CD8-positive, alpha-beta memory T cell (primary cell): Measurements from ENCODE around the gene GSG1L2. TPM values are rescaled to one million over a fixed set of nuclear protein-coding genes. Genes with fewer than 3 reads are reported as not detected.
A peak's percentile ranks its signal among the peaks of the same experiment; 100 is the strongest.

Experiments used
- CTCF ChIA-PET: fragments of 350-600 bp; sonication (Branson Sonifier 250); formaldehyde crosslinking; loops from one replicate; lab custom pipeline; 2021; ENCODE audit warnings: antibody characterized with exemption; lab: Charles Lee
- POLR2A ChIA-PET: fragments of 350-600 bp; sonication (Branson Sonifier 250); formaldehyde crosslinking; loops from one replicate; lab custom pipeline; 2021; ENCODE audit warnings: antibody characterized with exemption; lab: Charles Lee
- DNase-seq, 5 donors: peaks; one replicate each; pipeline versions ENCODE4 v3.0.0 to v3.0.0-alpha.2; 2020 to 2022; ENCODE audit warnings: mixed read lengths in 1 of 5
- H3K27ac ChIP-seq: one replicate; pipeline ENCODE4 v1.7.0; 2013; ENCODE audit warnings: low read depth, mild to moderate bottlenecking, low read length, moderate library complexity
- H3K27me3 ChIP-seq: 2 replicates; pipeline ENCODE4 v1.7.0; 2013; ENCODE audit warnings: low read length, mild to moderate bottlenecking; ENCODE audit not compliant: insufficient read depth, poor library complexity, severe bottlenecking
- H3K36me3 ChIP-seq: 2 replicates; pipeline ENCODE4 v1.7.0; 2013; ENCODE audit warnings: mild to moderate bottlenecking, low read length, moderate library complexity; ENCODE audit not compliant: insufficient read depth
- H3K4me1 ChIP-seq: 2 replicates; pipeline ENCODE4 v1.7.0; 2013; ENCODE audit warnings: mild to moderate bottlenecking, low read length, moderate library complexity; ENCODE audit not compliant: insufficient read depth
- H3K4me3 ChIP-seq: 2 replicates; pipeline ENCODE4 v1.7.0; 2013; ENCODE audit warnings: mild to moderate bottlenecking, low read length
- H3K9me3 ChIP-seq: 2 replicates; pipeline ENCODE4 v1.7.0; 2013; ENCODE audit warnings: mild to moderate bottlenecking, low read length
- H3K27ac Mint-ChIP-seq, 8 donors: one replicate each; pipeline ENCODE4 v1.8.0; 2020 to 2021; ENCODE audit warnings: mixed read lengths in 8 of 8, mild to moderate bottlenecking in 6 of 8, inconsistent platforms in 3 of 8, moderate library complexity in 3 of 8
- H3K27me3 Mint-ChIP-seq, 2 donors: one replicate each; pipeline ENCODE4 v1.8.0; 2020 to 2021; ENCODE audit warnings: mixed read lengths in 2 of 2, mild to moderate bottlenecking in 1 of 2, moderate library complexity in 1 of 2
- H3K36me3 Mint-ChIP-seq, 3 donors: one replicate each; pipeline ENCODE4 v1.8.0; 2020 to 2021; ENCODE audit warnings: mixed read lengths in 3 of 3, inconsistent platforms in 1 of 3, mild to moderate bottlenecking in 1 of 3
- H3K4me1 Mint-ChIP-seq, 3 donors: one replicate each; pipeline ENCODE4 v1.8.0; 2020 to 2021; ENCODE audit warnings: mixed read lengths in 3 of 3, inconsistent platforms in 1 of 3, mild to moderate bottlenecking in 1 of 3
- H3K4me3 Mint-ChIP-seq, 7 donors: one replicate each; pipeline ENCODE4 v1.8.0; 2020 to 2021; ENCODE audit warnings: mixed read lengths in 7 of 7, mild to moderate bottlenecking in 6 of 7, moderate library complexity in 4 of 7, inconsistent platforms in 2 of 7
- H3K9me3 Mint-ChIP-seq, 5 donors: one replicate each; pipeline ENCODE4 v1.8.0; 2020 to 2022; ENCODE audit warnings: mixed read lengths in 5 of 5, mild to moderate bottlenecking in 3 of 5, moderate library complexity in 2 of 5, inconsistent platforms in 1 of 5
- polyA plus RNA-seq: library from polyadenylated mRNA; unstranded; fragments of 300-500 nt; fragmentation: Illumina TruSeq; gene quantifications from one replicate; pipeline ENCODE4 v1.2.3, GENCODE V29; 2021
- total RNA-seq, 2 experiments: library from RNA; stranded (reverse); gene quantifications; one replicate each; pipeline ENCODE4 v1.2.3, GENCODE V29; 2021

The GSG1L2 gene
- total and polyA plus RNA-seq, 3 experiments from 2014 or later, result not detected

DNA sequence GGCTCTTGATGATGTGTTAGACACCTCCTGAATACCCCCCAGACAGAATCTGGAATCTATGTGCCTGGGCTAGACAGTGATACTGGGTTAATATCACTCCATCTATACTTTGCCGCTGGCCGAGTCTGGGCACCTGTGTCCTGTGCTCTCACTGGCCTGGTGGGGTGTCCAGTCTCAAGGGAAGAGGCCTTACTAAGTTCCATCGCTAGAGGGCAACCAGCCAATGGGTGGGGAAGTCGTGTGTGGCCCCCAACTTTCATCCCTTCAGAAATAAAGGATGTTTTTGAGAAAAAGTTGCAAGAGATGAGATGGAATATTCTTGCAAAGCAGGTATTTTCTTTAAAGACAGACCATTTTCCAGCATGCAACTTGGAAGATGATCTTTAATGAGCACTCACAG lies 2.2 kb upstream of the GSG1L2 start:
- H3K27me3 Mint-ChIP-seq, result peaks cover 8 to 36% of the 10 kb centered on the region in 2 donors
- Histone ChIP-seq H3K4me3 (no peak overlapping the region), H3K9me3 (no peaks in the 10 kb centered on the region), H3K27me3 (no peaks in the 10 kb centered on the region), H3K27ac (no peak overlapping the region), H3K36me3 (no peaks in the 10 kb centered on the region), H3K4me1 (no peaks in the 10 kb centered on the region)
- ChIA-PET CTCF (no interaction called here), POLR2A (no interaction called here)
- H3K27ac Mint-ChIP-seq, result no peak overlapping the region
- H3K9me3 Mint-ChIP-seq, result peaks cover 0 to 2% (median 0%) of the 10 kb centered on the region in 5 donors
- H3K4me1 Mint-ChIP-seq, result no peaks in the 10 kb centered on the region
- H3K36me3 Mint-ChIP-seq, result no peaks in the 10 kb centered on the region
- H3K4me3 Mint-ChIP-seq, result no peak overlapping the region
- no peak for DNase-seq

DNA sequence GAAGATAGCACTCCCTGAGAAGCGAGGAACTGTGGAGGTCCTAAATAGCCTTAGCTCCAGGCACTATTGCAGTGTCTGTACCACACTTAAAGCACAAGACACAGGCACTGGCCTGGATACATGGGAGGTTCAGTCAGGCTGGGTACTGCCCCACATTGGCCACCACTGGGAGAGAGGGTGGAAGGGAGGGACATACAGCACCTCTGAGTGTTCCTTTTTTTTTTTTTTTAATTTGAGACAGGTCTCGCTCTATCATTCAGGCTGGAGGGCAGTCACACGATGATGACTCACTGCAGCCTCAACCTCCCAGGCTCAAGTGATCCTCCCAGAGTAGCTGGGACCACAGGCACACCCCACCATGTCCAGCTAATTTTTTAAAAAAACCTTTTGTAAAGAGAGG lies 1.4 kb downstream of the GSG1L2 start:
- no peaks in the 10 kb centered on the region for H3K36me3 Mint-ChIP-seq
- Histone ChIP-seq H3K4me3 (no peak overlapping the region), H3K4me1 (no peaks in the 10 kb centered on the region), H3K27me3 (no peaks in the 10 kb centered on the region), H3K36me3 (no peaks in the 10 kb centered on the region), H3K9me3 (no peaks in the 10 kb centered on the region), H3K27ac (no peak overlapping the region)
- peaks cover 0 to 2% (median 0%) of the 10 kb centered on the region in 5 donors for H3K9me3 Mint-ChIP-seq
- no peak overlapping the region for H3K4me3 Mint-ChIP-seq
- ChIA-PET CTCF (no interaction called here), POLR2A (no interaction called here)
- H3K4me1 Mint-ChIP-seq, result no peaks in the 10 kb centered on the region
- H3K27ac Mint-ChIP-seq, result no peak overlapping the region
- no peak for DNase-seq
- peaks cover 11 to 34% of the 10 kb centered on the region in 2 donors for H3K27me3 Mint-ChIP-seq

DNA sequence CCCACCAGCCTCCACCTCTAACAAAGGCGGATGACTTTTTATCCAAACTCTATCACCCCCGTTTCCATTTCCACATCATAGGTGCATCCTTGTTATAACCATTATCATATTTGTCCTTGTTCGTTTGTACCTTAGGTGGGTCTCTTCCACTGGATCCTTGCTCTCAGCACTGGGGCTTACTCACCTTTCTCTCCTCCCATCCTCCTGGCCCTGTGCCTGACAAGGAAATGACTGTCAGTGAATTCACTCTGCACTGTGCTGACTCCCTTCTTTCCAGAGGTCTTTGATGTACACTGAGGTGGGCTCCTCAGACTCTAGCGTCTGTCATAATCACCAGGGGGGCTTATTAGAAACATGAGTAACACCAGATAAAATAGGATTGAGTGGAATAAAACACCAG lies 3.1 kb downstream of the GSG1L2 start:
- ChIA-PET POLR2A (no interaction called here), CTCF (no interaction called here)
- H3K4me3 ChIP-seq, result no peak overlapping the region
- H3K4me1 ChIP-seq, result no peaks in the 10 kb centered on the region
- no peaks in the 10 kb centered on the region for H3K36me3 Mint-ChIP-seq
- H3K4me3 Mint-ChIP-seq, result no peak overlapping the region
- H3K27me3 ChIP-seq, result no peaks in the 10 kb centered on the region
- no peak overlapping the region for H3K27ac ChIP-seq
- peaks cover 12 to 20% of the 10 kb centered on the region in 2 donors for H3K27me3 Mint-ChIP-seq
- peaks cover 0 to 2% (median 0%) of the 10 kb centered on the region in 5 donors for H3K9me3 Mint-ChIP-seq
- no peaks in the 10 kb centered on the region for H3K4me1 Mint-ChIP-seq
- no peaks in the 10 kb centered on the region for H3K9me3 ChIP-seq
- peak overlapping the region in 1 of 8 donors; percentile 72 for H3K27ac Mint-ChIP-seq
- no peaks in the 10 kb centered on the region for H3K36me3 ChIP-seq
- DNase-seq, result no peak

DNA sequence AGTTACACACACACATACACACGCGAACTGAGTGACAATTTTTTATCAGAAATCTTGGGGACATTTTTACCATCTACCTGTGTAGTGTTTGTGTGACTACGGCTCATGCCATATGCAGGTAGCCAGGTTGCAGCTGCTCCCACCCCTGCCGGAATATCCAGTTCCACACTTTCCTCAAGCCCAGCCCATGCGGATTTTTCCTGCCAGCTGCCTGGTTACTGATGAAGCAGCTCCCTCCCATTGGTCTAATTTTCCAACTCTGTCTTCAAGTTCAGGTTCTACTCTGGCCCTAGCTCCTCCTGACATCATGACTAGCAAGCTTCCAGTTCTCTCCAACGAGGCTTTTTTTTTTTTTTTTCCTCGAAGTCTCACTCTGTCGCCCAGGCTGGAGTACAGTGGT lies 4.8 kb downstream of the GSG1L2 start:
- no peak for DNase-seq
- Histone ChIP-seq H3K27me3 (no peaks in the 10 kb centered on the region), H3K4me3 (no peak overlapping the region), H3K27ac (no peak overlapping the region), H3K36me3 (no peaks in the 10 kb centered on the region), H3K4me1 (no peaks in the 10 kb centered on the region), H3K9me3 (no peaks in the 10 kb centered on the region)
- POLR2A ChIA-PET, result no interaction called here
- Mint-ChIP-seq H3K4me1 (no peaks in the 10 kb centered on the region), H3K36me3 (no peaks in the 10 kb centered on the region), H3K4me3 (no peak overlapping the region), H3K27me3 (peaks cover 14 to 17% of the 10 kb centered on the region in 2 donors), H3K9me3 (no peaks in the 10 kb centered on the region), H3K27ac (no peak overlapping the region)
- CTCF ChIA-PET, result no interaction called here

DNA sequence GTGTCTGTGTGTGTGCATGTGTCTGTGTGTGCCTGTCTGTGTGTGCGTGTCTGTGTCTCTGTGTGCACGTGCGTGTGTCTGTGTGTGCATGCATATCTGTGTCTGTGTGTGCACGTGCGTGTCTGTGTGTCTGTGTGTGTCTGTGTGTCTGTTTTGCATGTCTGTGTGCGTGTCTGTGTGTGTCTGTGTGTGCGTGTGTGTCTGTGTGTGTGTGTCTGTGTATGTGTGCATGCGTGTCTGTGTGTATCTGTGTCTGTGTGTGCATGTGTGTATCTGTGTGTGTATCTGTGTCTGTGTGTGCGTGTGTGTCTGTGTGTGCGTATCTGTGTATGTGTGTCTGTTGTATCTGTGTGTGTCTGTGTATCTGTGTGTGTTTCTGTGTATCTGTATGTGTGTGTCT lies 5.4 kb downstream of the GSG1L2 start:
- Histone ChIP-seq H3K4me1 (no peaks in the 10 kb centered on the region), H3K9me3 (no peaks in the 10 kb centered on the region), H3K27ac (no peak overlapping the region), H3K36me3 (no peaks in the 10 kb centered on the region), H3K4me3 (no peak overlapping the region), H3K27me3 (no peaks in the 10 kb centered on the region)
- peaks cover 13 to 17% of the 10 kb centered on the region in 2 donors for H3K27me3 Mint-ChIP-seq
- H3K36me3 Mint-ChIP-seq, result no peaks in the 10 kb centered on the region
- peaks cover 0 to 2% (median 0%) of the 10 kb centered on the region in 5 donors for H3K9me3 Mint-ChIP-seq
- CTCF ChIA-PET, result no interaction called here
- no peaks in the 10 kb centered on the region for H3K4me1 Mint-ChIP-seq
- H3K4me3 Mint-ChIP-seq, result no peak overlapping the region
- POLR2A ChIA-PET, result no interaction called here
- DNase-seq, result no peak
- H3K27ac Mint-ChIP-seq, result no peak overlapping the region

DNA sequence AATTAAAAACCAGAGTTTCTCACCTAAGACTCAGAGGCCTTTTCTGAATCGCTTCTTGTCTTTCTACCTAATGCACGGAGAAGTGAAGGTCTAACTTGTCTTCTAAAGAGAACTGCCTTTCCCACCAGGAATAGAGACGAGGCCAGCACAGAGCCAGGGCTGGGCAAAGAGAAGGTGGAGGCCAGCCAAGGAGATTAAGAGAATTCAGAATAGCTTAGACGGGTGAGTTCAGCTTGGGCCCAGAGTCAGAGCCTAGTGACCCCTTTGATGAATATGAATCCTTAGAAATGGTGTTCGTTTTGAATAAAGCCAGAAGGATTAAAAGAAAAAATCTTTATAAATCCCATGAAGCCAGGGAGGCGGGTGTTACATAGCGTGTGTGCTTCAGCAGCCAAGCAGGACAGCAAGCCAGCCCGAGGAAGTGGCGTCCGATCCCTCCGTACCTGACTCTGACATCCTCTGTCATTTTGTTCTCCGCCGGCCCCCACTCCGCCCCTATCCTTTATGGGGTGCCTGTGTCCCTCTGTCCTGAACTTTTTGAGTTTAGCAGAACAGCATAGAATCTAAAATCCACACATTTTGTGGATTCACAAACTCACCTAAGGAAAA lies 7.4 kb downstream of the GSG1L2 start:
- Mint-ChIP-seq H3K4me1 (no peaks in the 10 kb centered on the region), H3K36me3 (no peaks in the 10 kb centered on the region), H3K4me3 (no peak overlapping the region), H3K27ac (peak overlapping the region in 1 of 8 donors; percentile 57), H3K27me3 (peaks cover 12 to 16% of the 10 kb centered on the region in 2 donors), H3K9me3 (peaks cover 0 to 2% (median 0%) of the 10 kb centered on the region in 5 donors)
- H3K27me3 ChIP-seq, result no peaks in the 10 kb centered on the region
- DNase-seq, result no peak
- no peaks in the 10 kb centered on the region for H3K36me3 ChIP-seq
- no peaks in the 10 kb centered on the region for H3K9me3 ChIP-seq
- no peaks in the 10 kb centered on the region for H3K4me1 ChIP-seq
- H3K27ac ChIP-seq, result no peak overlapping the region
- H3K4me3 ChIP-seq, result no peak overlapping the region
- ChIA-PET POLR2A (no interaction called here), CTCF (no interaction called here)

DNA sequence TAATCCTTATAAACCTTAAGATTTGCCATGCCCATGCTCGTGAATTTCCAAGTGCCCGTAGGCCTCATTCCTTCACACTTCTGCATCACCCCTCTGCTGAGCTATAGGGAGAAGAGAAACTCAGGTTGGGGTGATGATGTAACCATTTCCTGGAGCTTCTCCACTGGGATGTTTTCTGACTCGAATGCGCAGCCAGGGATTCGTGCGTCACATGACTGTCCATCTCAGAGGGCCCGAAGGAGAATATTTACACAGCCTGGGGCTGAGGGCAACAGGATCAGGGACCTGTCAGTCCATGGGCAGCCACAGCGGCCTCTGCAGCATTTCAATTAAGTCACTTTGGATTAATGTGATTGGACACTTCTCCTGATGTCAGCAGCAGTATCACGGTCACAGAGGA lies 8.7 kb downstream of the GSG1L2 start:
- no peaks in the 10 kb centered on the region for H3K4me1 Mint-ChIP-seq
- CTCF ChIA-PET, result no interaction called here
- H3K36me3 Mint-ChIP-seq, result no peaks in the 10 kb centered on the region
- H3K36me3 ChIP-seq, result no peaks in the 10 kb centered on the region
- no peaks in the 10 kb centered on the region for H3K27me3 ChIP-seq
- DNase-seq, result no peak
- H3K4me3 ChIP-seq, result no peak overlapping the region
- no peaks in the 10 kb centered on the region for H3K4me1 ChIP-seq
- peaks cover 0 to 2% (median 0%) of the 10 kb centered on the region in 5 donors for H3K9me3 Mint-ChIP-seq
- H3K27ac ChIP-seq, result no peak overlapping the region
- POLR2A ChIA-PET, result no interaction called here
- H3K27ac Mint-ChIP-seq, result no peak overlapping the region
- H3K9me3 ChIP-seq, result no peaks in the 10 kb centered on the region
- H3K4me3 Mint-ChIP-seq, result no peak overlapping the region
- H3K27me3 Mint-ChIP-seq, result peaks cover 7 to 13% of the 10 kb centered on the region in 2 donors

DNA sequence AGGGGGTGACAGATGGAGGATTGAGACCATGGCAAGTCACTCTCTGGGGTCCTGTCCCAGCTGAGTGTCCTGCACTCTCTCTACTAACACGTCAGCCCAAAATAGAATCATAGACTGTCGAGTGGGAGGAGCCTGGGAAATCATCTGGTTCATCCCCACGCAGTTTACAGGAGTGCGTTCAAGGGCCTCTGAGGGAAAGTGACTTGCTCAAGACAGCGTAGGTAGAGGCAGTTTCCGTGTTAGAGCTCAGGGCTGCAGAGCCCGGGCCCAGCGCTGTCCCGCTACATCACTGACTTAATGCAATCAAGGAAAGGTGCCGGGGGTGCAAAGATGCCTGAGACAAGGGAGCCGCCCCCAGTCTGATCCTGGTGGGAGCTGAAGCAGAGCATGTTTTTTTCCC lies 10.3 kb downstream of the GSG1L2 start:
- ChIA-PET POLR2A (no interaction called here), CTCF (no interaction called here)
- Mint-ChIP-seq H3K27ac (no peak overlapping the region), H3K9me3 (peaks cover 0 to 2% (median 0%) of the 10 kb centered on the region in 5 donors), H3K4me3 (no peak overlapping the region), H3K36me3 (no peaks in the 10 kb centered on the region), H3K27me3 (peaks cover 7 to 13% of the 10 kb centered on the region in 2 donors), H3K4me1 (no peaks in the 10 kb centered on the region)
- H3K9me3 ChIP-seq, result no peaks in the 10 kb centered on the region
- H3K4me3 ChIP-seq, result no peak overlapping the region
- H3K36me3 ChIP-seq, result no peaks in the 10 kb centered on the region
- H3K4me1 ChIP-seq, result no peaks in the 10 kb centered on the region
- no peak for DNase-seq
- H3K27me3 ChIP-seq, result no peaks in the 10 kb centered on the region
- no peak overlapping the region for H3K27ac ChIP-seq
